NCI-H2171 (cell line): Measurements from ENCODE around the gene LCE3B.

Experiments
- DNase-seq: peaks from one replicate; lab custom pipeline; 2025; lab: John Stamatoyannopoulos, UW

The LCE3B gene

DNA sequence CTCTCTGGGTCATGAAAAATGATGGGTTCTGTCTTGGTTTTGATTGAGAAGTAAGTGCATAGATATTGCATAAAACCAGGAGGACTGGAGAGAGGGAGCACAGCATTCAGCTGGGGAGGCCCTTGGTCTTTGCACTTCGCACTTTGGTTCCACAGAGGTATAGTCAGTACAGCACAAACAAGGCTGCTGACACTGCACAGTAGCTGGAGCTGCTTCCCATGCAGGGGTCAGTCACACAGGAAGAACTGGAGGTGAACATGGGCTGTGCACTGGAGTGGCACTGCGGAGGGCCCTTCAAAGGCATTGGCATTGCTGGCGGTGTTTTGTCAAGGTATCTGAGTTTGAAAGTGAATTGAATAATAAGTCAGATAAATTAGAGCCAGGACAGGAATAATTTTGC, 45.0 kb downstream of the LCE3B start:
- no peak for DNase-seq

DNA sequence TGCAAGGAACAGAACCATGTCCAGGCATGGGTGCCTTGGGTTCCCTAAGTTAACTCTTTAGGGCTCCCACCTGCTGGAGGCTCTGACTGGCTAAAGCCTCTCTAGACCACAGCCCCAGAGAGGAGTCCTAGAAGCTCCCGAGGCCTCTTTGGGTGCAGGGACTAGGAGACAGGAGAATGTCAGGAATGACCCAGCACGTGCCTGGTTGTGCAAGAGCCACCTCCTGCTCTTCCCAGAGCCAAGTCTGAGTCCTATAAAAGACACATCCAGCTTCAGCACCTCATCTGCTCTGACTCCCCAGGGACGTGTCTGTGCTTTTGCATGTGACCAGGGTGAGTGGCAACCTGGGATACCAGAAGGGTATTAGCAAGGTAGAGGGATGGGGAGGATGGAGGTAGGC, 49.5 kb downstream of the LCE3B start, which contains the start of gene LCE2D:
TSS of gene LCE2D (plus strand) at position 283 of the 400 bp plus-strand sequence. CDS start 726 bp downstream, outside the sequence.
- DNase-seq = no peak
